H54 (cell line): Measurements from ENCODE around the gene CCDC33.

Source experiments
- DNase-seq: peaks from one replicate; pipeline ENCODE4 v3.0.0; 2011; ENCODE audit warnings: low spot score, mixed read lengths; ENCODE audit not compliant: insufficient read length
- FAIRE-seq: peaks from 3 replicates; lab custom pipeline; 2011; peaks lifted over from hg19 to GRCh38; lab: Jason Lieb, UNC
- POLR2A ChIP-seq: IDR thresholded peaks from 2 replicates; pipeline ENCODE4 v1.6.1; 2011; ENCODE audit warnings: low read depth, mild to moderate bottlenecking, low read length

CCDC33 gene

GRCh38 chr15:74251131-74251811, 15.1 kb downstream of the CCDC33 start:
- DNase-seq: no peak
- no peak for TF ChIP-seq POLR2A
- FAIRE-seq: no peak

DNA sequence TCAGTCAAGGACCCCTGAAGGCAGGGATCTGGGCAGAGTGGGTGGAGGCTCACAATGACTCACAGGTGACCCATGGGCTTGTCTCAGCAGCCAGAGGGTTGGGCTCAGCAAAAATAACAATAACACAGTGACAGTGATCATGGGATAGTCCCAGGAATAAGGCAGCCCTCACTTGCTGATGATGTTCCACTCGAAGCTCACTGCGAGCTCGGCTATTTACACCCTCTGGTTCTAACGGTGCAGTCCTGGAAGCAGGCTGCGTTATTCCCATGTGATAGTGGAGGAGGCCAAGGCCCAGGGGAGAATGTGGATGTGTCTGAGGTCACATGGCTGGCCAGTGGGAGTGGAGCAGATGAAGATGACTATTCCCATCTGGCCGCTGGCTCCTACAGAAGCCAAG, 16.2 kb downstream of the CCDC33 start:
- no peak for TF ChIP-seq POLR2A
- DNase-seq (no peak), FAIRE-seq (no peak)

- no peak for FAIRE-seq
- DNase-seq: no peak
- TF ChIP-seq POLR2A: no peak
These were observed 16.6 kb downstream of the CCDC33 start for GRCh38 chr15:74252721-74253120.

DNA sequence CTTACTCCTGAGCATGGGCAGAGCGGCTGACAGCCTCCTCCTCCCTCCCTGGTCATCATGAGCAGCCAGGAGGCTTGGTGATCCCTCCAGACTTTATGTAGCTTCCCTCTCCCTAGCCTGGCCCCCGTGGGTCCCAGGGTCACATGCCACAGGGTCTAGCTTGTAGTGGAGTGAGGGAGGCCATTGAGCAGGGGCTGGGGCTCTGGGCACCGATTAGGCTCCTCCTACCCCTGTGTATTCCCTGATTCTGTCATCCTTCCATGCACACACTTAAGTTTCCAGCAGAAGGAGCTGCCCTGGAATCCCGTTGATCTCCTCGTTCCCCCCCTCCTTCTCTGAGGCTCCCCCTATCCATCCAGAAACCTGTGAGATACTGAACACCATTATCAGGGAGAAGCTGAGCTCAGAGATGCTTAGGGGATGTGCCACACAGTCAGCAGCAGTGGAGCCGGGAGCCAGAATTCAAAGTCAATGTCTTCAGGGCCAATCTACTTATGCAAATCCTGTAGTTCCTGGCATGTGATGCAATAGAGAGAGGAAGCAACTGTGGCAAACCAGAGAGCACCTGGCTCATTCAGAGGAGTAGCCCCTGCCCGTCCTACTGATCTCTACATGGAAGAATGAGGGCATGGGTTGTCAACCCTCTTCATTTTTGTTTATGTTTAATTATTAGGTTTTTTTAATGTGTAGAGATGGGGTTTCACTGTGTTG, 17.2 kb downstream of the CCDC33 start:
- DNase-seq: no peak
- TF ChIP-seq POLR2A: no peak
- FAIRE-seq: no peak

GRCh38 chr15:74257105-74257504, 21.0 kb downstream of the CCDC33 start:
- FAIRE-seq (no peak), DNase-seq (no peak)
- TF ChIP-seq POLR2A: no peak

GRCh38 chr15:74257623-74258022, 21.5 kb downstream of the CCDC33 start:
- TF ChIP-seq POLR2A: no peak
- no peak for FAIRE-seq
- DNase-seq: no peak

DNA sequence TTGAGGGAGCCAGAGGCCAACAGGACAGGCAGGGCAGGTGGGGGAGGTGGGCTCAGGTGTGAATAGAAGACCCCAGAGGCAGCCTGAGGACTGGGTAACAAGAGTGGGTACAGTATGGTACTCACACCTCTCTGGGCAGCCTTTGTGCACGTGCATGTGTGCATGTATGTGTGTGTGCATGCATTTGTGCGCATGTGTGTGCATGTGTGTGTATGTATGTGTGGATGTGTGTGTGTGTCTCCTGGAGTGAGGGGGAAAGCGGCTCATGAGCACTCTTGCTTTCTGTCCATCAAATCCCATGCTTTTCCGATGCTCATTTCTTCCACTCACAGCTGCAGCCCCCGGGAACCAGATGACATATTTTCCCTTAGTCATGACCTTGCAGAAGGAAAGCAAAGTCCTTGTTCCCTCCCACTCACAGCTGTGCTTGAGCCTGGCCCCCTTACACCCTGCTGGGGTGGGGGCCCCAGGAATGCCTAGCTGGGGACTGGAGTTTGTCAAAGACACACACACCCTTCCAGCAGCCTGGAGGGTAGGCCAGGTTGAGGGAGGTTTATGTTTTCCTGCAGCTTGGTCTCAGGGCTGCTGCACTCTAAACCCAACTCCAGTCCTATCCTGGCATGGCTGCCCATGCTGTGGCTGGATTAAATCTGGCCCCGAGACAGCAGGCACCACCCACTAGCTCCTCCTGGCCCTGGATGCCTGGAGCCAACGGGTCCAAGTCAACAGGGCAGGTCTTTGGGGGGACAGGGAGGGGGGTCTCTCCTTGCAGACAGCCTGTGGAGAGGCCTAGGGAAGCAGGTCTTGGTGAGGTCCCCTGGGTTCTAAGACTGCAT, 22.5 kb downstream of the CCDC33 start:
- FAIRE-seq: no peak
- DNase-seq: no peak
- no peak for TF ChIP-seq POLR2A

- FAIRE-seq: no peak
- DNase-seq: no peak
- TF ChIP-seq POLR2A: no peak
These were observed 23.1 kb downstream of the CCDC33 start for GRCh38 chr15:74259292-74259648.

- no peak for TF ChIP-seq POLR2A
- FAIRE-seq: no peak
- no peak for DNase-seq
These were observed 23.9 kb downstream of the CCDC33 start for GRCh38 chr15:74259821-74260607.

- no peak for DNase-seq
- TF ChIP-seq POLR2A: no peak
- FAIRE-seq: no peak
These were observed 24.9 kb downstream of the CCDC33 start for GRCh38 chr15:74261041-74261440.

DNA sequence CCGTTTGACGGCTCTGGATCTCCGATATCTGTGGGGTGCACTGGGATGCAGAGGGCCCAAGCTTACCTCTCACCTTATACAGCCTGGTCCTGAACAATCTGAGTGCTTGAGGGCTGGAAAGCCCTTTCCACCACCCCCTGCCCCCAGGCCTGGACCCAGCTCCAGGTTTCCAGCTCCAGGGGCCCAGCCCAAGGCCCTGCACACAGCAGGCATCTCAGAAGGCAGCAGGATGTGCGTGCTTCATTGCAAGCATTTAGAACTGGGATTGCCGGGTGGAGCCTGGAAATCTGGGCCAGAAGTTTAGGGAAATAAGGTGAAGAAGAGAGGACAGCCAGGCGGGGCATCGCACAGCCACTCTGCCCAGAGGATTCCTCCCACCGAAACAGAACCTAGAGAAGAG, 25.6 kb downstream of the CCDC33 start:
- no peak for TF ChIP-seq POLR2A
- DNase-seq: no peak
- FAIRE-seq: no peak

DNA sequence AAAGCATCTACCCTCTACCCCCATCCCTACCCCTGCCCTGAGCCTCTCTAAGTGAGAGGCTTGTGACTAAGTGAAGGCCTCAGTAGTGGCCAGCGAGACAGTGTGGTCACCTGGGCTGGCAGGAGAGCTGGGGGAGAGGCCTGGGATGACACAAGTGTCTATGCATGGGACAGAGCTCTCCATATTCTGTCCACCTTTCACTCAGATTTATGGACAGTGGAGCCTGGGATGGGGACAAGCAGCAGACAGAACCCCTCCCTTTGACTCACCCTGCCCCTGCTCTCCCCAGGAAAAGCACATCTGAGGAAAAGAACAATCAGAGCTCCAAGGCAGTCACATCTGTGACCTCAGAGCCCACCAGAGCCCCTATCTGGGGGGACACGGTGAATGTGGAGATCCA, 26.0 kb downstream of the CCDC33 start:
- DNase-seq (no peak), FAIRE-seq (no peak)
- TF ChIP-seq POLR2A: no peak

DNA sequence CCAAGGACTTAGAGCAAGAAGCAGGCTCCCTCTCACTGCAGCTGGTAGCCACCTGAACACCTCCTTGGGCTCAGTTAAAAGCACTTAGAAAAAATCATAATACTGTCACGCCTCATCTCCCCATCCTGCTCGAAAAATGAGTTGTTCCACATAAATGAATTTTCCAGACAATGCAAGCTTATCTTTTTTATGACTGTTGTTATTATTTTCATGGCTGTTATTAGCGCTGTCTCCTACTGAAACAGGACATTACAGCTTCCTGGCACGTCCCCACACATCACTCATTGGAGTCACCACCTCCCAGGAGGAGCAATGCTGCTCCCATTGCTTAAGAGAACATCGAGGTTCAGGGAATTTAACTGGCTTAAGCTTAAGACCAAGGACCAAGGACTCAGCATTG, 26.5 kb downstream of the CCDC33 start:
- no peak for DNase-seq
- no peak for FAIRE-seq
- TF ChIP-seq POLR2A: no peak
